IMR-90 (cell line): ENCODE measurements around the gene AMPD3. TPM values are rescaled to one million over a fixed set of nuclear protein-coding genes. Genes with fewer than 3 reads are reported as not detected.

Experiments used
- ATAC-seq: fragments of 200-7000 bp; cut with Tn5 transposase; 2 replicates; pipeline ENCODE4 v1.9.1; 2020; ENCODE audit warnings: low read depth, mild to moderate bottlenecking, moderate library complexity
- BruUV-seq: library from RNA; stranded (reverse); fragments of 400-500 nt; replicated peaks from 2 replicates; lab custom pipeline; 2021; lab: Mats Ljungman, UMichigan
- CTCF ChIA-PET: fragments of 300-600 bp; formaldehyde crosslinking; extraction: SDS; loops from one replicate; lab custom pipeline; 2021; ENCODE audit warnings: antibody characterized with exemption; lab: Yijun Ruan, JAX
- POLR2A ChIA-PET: fragments of 300-600 bp; sonication (Branson Sonifier 250); formaldehyde crosslinking; loops from one replicate; lab custom pipeline; 2022; ENCODE audit warnings: antibody characterized with exemption; ENCODE audit not compliant: unreplicated experiment; lab: Charles Lee
- DNase-seq: peaks from one replicate; pipeline ENCODE4 v3.0.0; 2013
- H2AFZ ChIP-seq: replicated peaks from 2 replicates; pipeline ENCODE3; 2013; ENCODE audit warnings: low read length, mild to moderate bottlenecking; ENCODE audit not compliant: poor library complexity
- H2AK5ac ChIP-seq: 2 replicates; pipeline ENCODE4 v1.6.1; 2013; ENCODE audit warnings: low read depth, low read length, inconsistent platforms
- H2AK9ac ChIP-seq: replicated peaks from 2 replicates; pipeline ENCODE3; 2013; ENCODE audit warnings: mild to moderate bottlenecking, low read depth, low read length, moderate library complexity; ENCODE audit not compliant: poor library complexity
- H2BK120ac ChIP-seq: 2 replicates; pipeline ENCODE4 v1.6.1; 2013; ENCODE audit warnings: low read depth, low read length, inconsistent platforms
- H2BK15ac ChIP-seq: 3 replicates; pipeline ENCODE4 v1.6.1; 2013; ENCODE audit warnings: low read depth, low read length, inconsistent platforms
- H2BK20ac ChIP-seq: 2 replicates; pipeline ENCODE4 v1.6.1; 2013; ENCODE audit warnings: low read depth, mild to moderate bottlenecking, inconsistent platforms, low read length, moderate library complexity
- H2BK5ac ChIP-seq: 2 replicates; pipeline ENCODE4 v1.6.1; 2013; ENCODE audit warnings: mild to moderate bottlenecking, low read depth, low read length, inconsistent platforms; ENCODE audit not compliant: poor library complexity, severe bottlenecking
- H3K14ac ChIP-seq: replicated peaks from 2 replicates; pipeline ENCODE4 v1.6.1; 2013; ENCODE audit warnings: low read depth, low read length, inconsistent platforms
- H3K18ac ChIP-seq: 2 replicates; pipeline ENCODE4 v1.6.1; 2013; ENCODE audit warnings: low read depth, low read length, control low read depth
- H3K23ac ChIP-seq: 2 replicates; pipeline ENCODE4 v1.6.1; 2013; ENCODE audit warnings: low read depth, low read length, inconsistent platforms
- H3K27ac ChIP-seq: 2 replicates; pipeline ENCODE4 v1.5.1; 2013; ENCODE audit warnings: mild to moderate bottlenecking, control low read depth, low read length; ENCODE audit not compliant: insufficient read depth
- H3K27me3 ChIP-seq: 2 replicates; pipeline ENCODE4 v1.6.1; 2013; ENCODE audit warnings: low read length; ENCODE audit not compliant: control insufficient read depth, insufficient read depth
- H3K36me3 ChIP-seq: 2 replicates; pipeline ENCODE4 v1.6.1; 2013; ENCODE audit warnings: low read length, mixed read lengths; ENCODE audit not compliant: control insufficient read depth, insufficient read depth
- H3K4ac ChIP-seq: 2 replicates; pipeline ENCODE4 v1.6.1; 2013; ENCODE audit warnings: low read depth, low read length, inconsistent platforms
- H3K4me1 ChIP-seq: 2 replicates; pipeline ENCODE4 v1.6.1; 2013; ENCODE audit warnings: low read length, mixed read lengths; ENCODE audit not compliant: control insufficient read depth, insufficient read depth
- H3K4me2 ChIP-seq: 2 replicates; pipeline ENCODE4 v1.6.1; 2013; ENCODE audit warnings: low read depth, mild to moderate bottlenecking, control low read depth, low read length, moderate library complexity
- H3K4me3 ChIP-seq: 2 replicates; pipeline ENCODE4 v1.5.1; 2013; ENCODE audit warnings: low read depth, mild to moderate bottlenecking, control low read depth, low read length, moderate library complexity; ENCODE audit not compliant: insufficient read depth
- H3K56ac ChIP-seq: 2 replicates; pipeline ENCODE4 v1.6.1; 2013; ENCODE audit warnings: low read length, inconsistent platforms; ENCODE audit not compliant: insufficient read depth; ENCODE audit errors: extremely low read depth
- H3K79me1 ChIP-seq, 2 experiments: 2 replicates each; pipeline ENCODE4 v1.6.1; 2013; ENCODE audit warnings: low read length in 2 of 2, inconsistent platforms in 1 of 2, low read depth in 1 of 2
- H3K9ac ChIP-seq: 2 replicates; pipeline ENCODE4 v1.6.1; 2013; ENCODE audit warnings: low read depth, low read length, control low read depth
- H3K9me1 ChIP-seq: 2 replicates; pipeline ENCODE4 v1.6.1; 2013; ENCODE audit warnings: low read length, inconsistent platforms; ENCODE audit not compliant: insufficient read depth
- H3K9me3 ChIP-seq: 2 replicates; pipeline ENCODE4 v1.6.1; 2013; ENCODE audit warnings: low read length; ENCODE audit not compliant: control insufficient read depth, insufficient read depth
- H4K20me1 ChIP-seq: 2 replicates; pipeline ENCODE4 v1.6.1; 2013; ENCODE audit warnings: low read length, inconsistent platforms; ENCODE audit not compliant: insufficient read depth
- H4K5ac ChIP-seq: 2 replicates; pipeline ENCODE4 v1.6.1; 2013; ENCODE audit warnings: mild to moderate bottlenecking, low read depth, low read length, control low read depth
- H4K8ac ChIP-seq, 2 experiments: 2 replicates each; pipeline ENCODE4 v1.6.1; 2013; ENCODE audit warnings: low read depth in 2 of 2, low read length in 2 of 2, control low read depth in 1 of 2, inconsistent platforms in 1 of 2
- H4K91ac ChIP-seq: 2 replicates; pipeline ENCODE4 v1.6.1; 2013; ENCODE audit warnings: low read depth, low read length, inconsistent platforms; ENCODE audit not compliant: insufficient read depth
- BHLHE40 ChIP-seq: fragments of 150-350 bp; IDR thresholded peaks from 2 replicates; pipeline ENCODE4 v1.6.1; 2016; ENCODE audit warnings: mild to moderate bottlenecking, low read depth, low read length
- CEBPB ChIP-seq: IDR thresholded peaks from 2 replicates; pipeline ENCODE4 v1.6.1; 2012; ENCODE audit warnings: low read depth, low read length, improper control_type of control experiment
- CHD1 ChIP-seq: IDR thresholded peaks from 2 replicates; pipeline ENCODE4 v1.6.1; 2012; ENCODE audit warnings: low read depth, low read length, improper control_type of control experiment
- ELK1 ChIP-seq: fragments of 150-350 bp; IDR thresholded peaks from 2 replicates; pipeline ENCODE4 v1.6.1; 2016; ENCODE audit warnings: low read depth, mild to moderate bottlenecking, low read length, moderate library complexity, borderline replicate concordance
- FOS ChIP-seq: fragments of 150-350 bp; IDR thresholded peaks from 2 replicates; pipeline ENCODE4 v1.6.1; 2016; ENCODE audit warnings: low read depth, low read length
- MAFK ChIP-seq: IDR thresholded peaks from 2 replicates; pipeline ENCODE4 v1.6.1; 2012; ENCODE audit warnings: low read depth, low read length, improper control_type of control experiment
- MAZ ChIP-seq: IDR thresholded peaks from 2 replicates; pipeline ENCODE4 v1.6.1; 2012; ENCODE audit warnings: low read depth, mild to moderate bottlenecking, low read length, improper control_type of control experiment, moderate library complexity, borderline replicate concordance
- MXI1 ChIP-seq: IDR thresholded peaks from 2 replicates; pipeline ENCODE4 v1.6.1; 2012; ENCODE audit warnings: low read depth, mild to moderate bottlenecking, low read length, moderate library complexity, borderline replicate concordance
- NFE2L2 ChIP-seq: fragments of 150-350 bp; IDR thresholded peaks from 2 replicates; pipeline ENCODE4 v1.6.1; 2016; ENCODE audit warnings: low read depth, mild to moderate bottlenecking, low read length
- POLR2A ChIP-seq: IDR thresholded peaks from 2 replicates; pipeline ENCODE4 v1.6.1; 2012; ENCODE audit warnings: mild to moderate bottlenecking, low read depth, low read length
- RAD21 ChIP-seq: IDR thresholded peaks from 2 replicates; pipeline ENCODE4 v1.6.1; 2012; ENCODE audit warnings: low read length, improper control_type of control experiment
- RCOR1 ChIP-seq: IDR thresholded peaks from 2 replicates; pipeline ENCODE4 v1.6.1; 2012; ENCODE audit warnings: mild to moderate bottlenecking, low read length, improper control_type of control experiment; ENCODE audit not compliant: insufficient replicate concordance
- RFX5 ChIP-seq: IDR thresholded peaks from 2 replicates; pipeline ENCODE4 v1.8.0; 2012; ENCODE audit warnings: low read depth, mild to moderate bottlenecking, low read length, moderate library complexity
- SMC3 ChIP-seq: fragments of 150-350 bp; IDR thresholded peaks from 2 replicates; pipeline ENCODE4 v1.6.1; 2016; ENCODE audit warnings: low read depth, mild to moderate bottlenecking, antibody characterized with exemption, low read length, moderate library complexity
- USF2 ChIP-seq: fragments of 150-350 bp; IDR thresholded peaks from 2 replicates; pipeline ENCODE4 v1.6.1; 2017; ENCODE audit warnings: mild to moderate bottlenecking, antibody characterized with exemption, low read length, low read depth
- WGBS, 2 experiments: methylation state at CpG; one replicate each; pipeline versions ENCODE4 v1.1.5 to v1.1.7; 2013; ENCODE audit warnings: missing lambda C conversion rate in 2 of 2; ENCODE audit not compliant: insufficient read length in 1 of 2; ENCODE audit errors: extremely low coverage in 2 of 2; 5-methylcytosine and 5-hydroxymethylcytosine counted together
- dilution Hi-C: fragments of 300-500 bp; cut with HindIII; formaldehyde crosslinking; loops from one replicate; pipeline ENCODE4 v1.14.3; 2018; ENCODE audit warnings: low sequenced_read_pairs; ENCODE audit not compliant: unreplicated experiment
- in situ Hi-C: fragments of 300-500 bp; cut with MboI; formaldehyde crosslinking; loops from 3 replicates; pipeline ENCODE4 v1.14.3; 2019; ENCODE audit warnings: low sequenced_read_pairs, inconsistent platforms, mixed read lengths
- intact Hi-C: fragments of 100-400 bp; cut with micrococcal nuclease; formaldehyde crosslinking; loops from 2 replicates; pipeline ENCODE4 v1.10.0; 2022
- polyA plus RNA-seq, 3 experiments: library from polyadenylated mRNA; depleted of rRNA; stranded (reverse); fragments of >200 nt; gene quantifications; 2 replicates each; pipeline ENCODE4 v1.2.3, GENCODE V29; 2012; ENCODE audit warnings: low replicate concordance in 1 of 3
- total RNA-seq: library from RNA; depleted of rRNA; stranded (reverse); fragments of >200 nt; gene quantifications from 2 replicates; pipeline ENCODE4 v1.2.3, GENCODE V29; 2012
- TF ChIP-seq, protein P1 (sequence below): conservative IDR thresholded peaks from 2 replicates; pipeline ENCODE4 v1.5.1; 2012; ENCODE audit warnings: mild to moderate bottlenecking, low read depth, low read length, improper control_type of control experiment

The AMPD3 gene
- total and polyA plus RNA-seq, 2 of the 4 experiments (the other 2 are of a cell fraction), result 8.6 to 12.1 TPM

DNA sequence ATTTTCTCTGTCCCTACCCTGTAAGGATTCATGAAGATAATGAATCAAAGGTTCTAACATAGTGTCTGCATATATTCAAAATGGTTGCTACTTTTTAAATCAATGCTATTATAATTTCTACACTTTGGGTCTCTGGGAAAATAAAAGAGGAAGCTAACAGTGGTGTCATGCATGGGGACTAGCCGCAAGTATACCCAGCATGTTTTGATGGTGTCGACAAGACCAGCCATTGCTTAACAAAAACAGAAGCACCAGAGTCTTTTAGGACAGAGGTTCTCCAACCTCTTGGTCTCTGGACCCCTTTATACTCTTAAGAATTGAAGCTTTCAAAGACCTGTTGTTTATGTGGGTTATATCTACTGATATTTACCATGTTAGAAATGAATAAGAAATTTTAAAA is 48.2 kb downstream of the AMPD3 start:
- no peak overlapping the region for H2AK9ac ChIP-seq
- H2BK120ac ChIP-seq, result no peak overlapping the region
- no peak overlapping the region for H3K4me2 ChIP-seq
- POLR2A ChIA-PET, result no interaction called here
- no peak overlapping the region for H3K4me3 ChIP-seq
- peaks cover 63% of the 10 kb centered on the region for H3K36me3 ChIP-seq
- BruUV-seq, result no TSS peak
- in situ Hi-C loops, result no loop called here
- H3K9ac ChIP-seq, result no peak overlapping the region
- H4K8ac ChIP-seq, result no peak overlapping the region
- no peak overlapping the region for H2AFZ ChIP-seq
- no peak overlapping the region for H2BK15ac ChIP-seq
- H3K18ac ChIP-seq, result no peak overlapping the region
- no peak overlapping the region for H2BK20ac ChIP-seq
- no peak overlapping the region for H2BK5ac ChIP-seq
- H3K79me1 ChIP-seq, result peaks cover 0 to 5% of the 10 kb centered on the region in 2 experiments; a peak in 2 of 4 replicates
- CTCF ChIA-PET, result no interaction called here
- H3K27me3 ChIP-seq, result no peaks in the 10 kb centered on the region
- H3K9me1 ChIP-seq, result peaks cover 11% of the 10 kb centered on the region
- no peak overlapping the region for H3K56ac ChIP-seq
- no peak overlapping the region for H2AK5ac ChIP-seq
- H3K23ac ChIP-seq, result no peak overlapping the region
- no peaks in the 10 kb centered on the region for H3K9me3 ChIP-seq
- H4K5ac ChIP-seq, result no peak overlapping the region
- no peak for ATAC-seq
- no peak for DNase-seq
- WGBS, 2 experiments, result 100% methylated on average over 1 of the region's 2 CpGs; no CpG with 5 or more reads in 1 of the 2 experiments
- no peaks in the 10 kb centered on the region for H3K4me1 ChIP-seq
- dilution Hi-C loops, result loop anchor here (25.0 kb wide), 1 partner anchor 234 kb away; no protein-coding TSS in a partner anchor
- H4K91ac ChIP-seq, result no peak overlapping the region
- H3K27ac ChIP-seq, result no peak overlapping the region
- intact Hi-C loops, result no loop called here
- no peak overlapping the region for H3K4ac ChIP-seq
- TF ChIP-seq USF2 (no peak), MXI1 (no peak), MAZ (no peak), RCOR1 (no peak), CHD1 (no peak), NFE2L2 (no peak), RFX5 (no peak), ELK1 (no peak), POLR2A (no peak), RAD21 (no peak), BHLHE40 (no peak), FOS (no peak), MAFK (no peak), SMC3 (no peak), CEBPB (no peak)
- TF ChIP-seq, protein P1, sequence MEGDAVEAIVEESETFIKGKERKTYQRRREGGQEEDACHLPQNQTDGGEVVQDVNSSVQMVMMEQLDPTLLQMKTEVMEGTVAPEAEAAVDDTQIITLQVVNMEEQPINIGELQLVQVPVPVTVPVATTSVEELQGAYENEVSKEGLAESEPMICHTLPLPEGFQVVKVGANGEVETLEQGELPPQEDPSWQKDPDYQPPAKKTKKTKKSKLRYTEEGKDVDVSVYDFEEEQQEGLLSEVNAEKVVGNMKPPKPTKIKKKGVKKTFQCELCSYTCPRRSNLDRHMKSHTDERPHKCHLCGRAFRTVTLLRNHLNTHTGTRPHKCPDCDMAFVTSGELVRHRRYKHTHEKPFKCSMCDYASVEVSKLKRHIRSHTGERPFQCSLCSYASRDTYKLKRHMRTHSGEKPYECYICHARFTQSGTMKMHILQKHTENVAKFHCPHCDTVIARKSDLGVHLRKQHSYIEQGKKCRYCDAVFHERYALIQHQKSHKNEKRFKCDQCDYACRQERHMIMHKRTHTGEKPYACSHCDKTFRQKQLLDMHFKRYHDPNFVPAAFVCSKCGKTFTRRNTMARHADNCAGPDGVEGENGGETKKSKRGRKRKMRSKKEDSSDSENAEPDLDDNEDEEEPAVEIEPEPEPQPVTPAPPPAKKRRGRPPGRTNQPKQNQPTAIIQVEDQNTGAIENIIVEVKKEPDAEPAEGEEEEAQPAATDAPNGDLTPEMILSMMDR, result no peak
- no peak overlapping the region for H3K14ac ChIP-seq
- no peaks in the 10 kb centered on the region for H4K20me1 ChIP-seq
